HL-60 (cell line): ENCODE results near the gene C22orf15.

Source experiments
- DNase-seq, 2 experiments: peaks; one replicate each; pipeline ENCODE4 v3.0.0-alpha.2; 2010 to 2020; ENCODE audit warnings: low read depth in 1 of 2, low spot score in 1 of 2
- H3K27ac ChIP-seq: fragments of 250-450 bp; sonication (Bioruptor Pico); replicated peaks from 2 replicates; pipeline ENCODE4 v1.5.1; 2020; ENCODE audit warnings: mild to moderate bottlenecking, moderate library complexity
- H3K27me3 ChIP-seq: fragments of 250-450 bp; sonication (Bioruptor Pico); 2 replicates; pipeline ENCODE4 v1.5.1; 2021; ENCODE audit warnings: mild to moderate bottlenecking, moderate library complexity; ENCODE audit not compliant: insufficient read depth, poor library complexity, severe bottlenecking
- H3K4me3 ChIP-seq: replicated peaks from 2 replicates; pipeline ENCODE4 v1.5.1; 2011; ENCODE audit warnings: mild to moderate bottlenecking, control low read depth, low read length; ENCODE audit not compliant: insufficient read depth
- GABPA ChIP-seq: IDR thresholded peaks from 2 replicates; pipeline ENCODE4 v1.6.1; 2012; ENCODE audit warnings: low read depth
- POLR2AphosphoS5 ChIP-seq: IDR thresholded peaks from 2 replicates; pipeline ENCODE4 v1.6.1; 2012; ENCODE audit warnings: low read depth
- SPI1 ChIP-seq: IDR thresholded peaks from 2 replicates; pipeline ENCODE4 v1.6.1; 2012; ENCODE audit warnings: low read depth, mild to moderate bottlenecking, borderline replicate concordance
- TF ChIP-seq, protein P1 (sequence below): IDR thresholded peaks from 2 replicates; pipeline ENCODE4 v1.6.1; 2012; ENCODE audit warnings: low read depth; ENCODE audit not compliant: insufficient replicate concordance
- TF ChIP-seq, protein P2 (sequence below): IDR thresholded peaks from one replicate; pipeline ENCODE4 v1.5.1; 2011; ENCODE audit warnings: low read length, control low read depth, inconsistent platforms; ENCODE audit not compliant: insufficient read depth

Gene C22orf15

DNA sequence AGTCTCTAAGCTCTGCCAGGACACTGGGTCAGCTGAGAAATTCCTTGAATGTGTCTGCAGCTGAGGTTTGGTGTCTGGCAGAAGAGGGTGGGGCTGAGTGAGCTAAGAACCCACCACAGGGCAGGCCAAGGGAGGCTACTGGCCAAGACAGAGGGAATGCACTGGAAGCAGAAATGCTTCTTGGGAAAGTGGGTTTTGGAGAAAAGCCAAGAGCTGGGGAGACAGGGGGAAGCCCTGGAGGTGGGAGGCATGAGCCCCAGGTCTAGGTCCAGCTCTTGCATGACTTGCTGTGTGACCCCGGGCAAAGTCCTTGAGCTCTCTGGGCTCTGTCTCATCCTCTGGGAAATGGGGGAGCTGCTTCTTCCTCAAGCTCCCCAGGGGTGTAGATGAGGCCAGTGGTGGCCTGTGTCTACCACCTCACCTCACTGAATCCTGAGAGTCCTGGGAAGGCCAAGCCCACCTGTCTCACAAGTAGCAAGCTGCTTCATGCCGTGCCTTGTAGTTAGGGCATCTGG is 12.2 kb downstream of the C22orf15 start:
- no peak overlapping the region for H3K27ac ChIP-seq
- no peak overlapping the region for H3K4me3 ChIP-seq
- DNase-seq = no peak
- TF ChIP-seq, protein P1, sequence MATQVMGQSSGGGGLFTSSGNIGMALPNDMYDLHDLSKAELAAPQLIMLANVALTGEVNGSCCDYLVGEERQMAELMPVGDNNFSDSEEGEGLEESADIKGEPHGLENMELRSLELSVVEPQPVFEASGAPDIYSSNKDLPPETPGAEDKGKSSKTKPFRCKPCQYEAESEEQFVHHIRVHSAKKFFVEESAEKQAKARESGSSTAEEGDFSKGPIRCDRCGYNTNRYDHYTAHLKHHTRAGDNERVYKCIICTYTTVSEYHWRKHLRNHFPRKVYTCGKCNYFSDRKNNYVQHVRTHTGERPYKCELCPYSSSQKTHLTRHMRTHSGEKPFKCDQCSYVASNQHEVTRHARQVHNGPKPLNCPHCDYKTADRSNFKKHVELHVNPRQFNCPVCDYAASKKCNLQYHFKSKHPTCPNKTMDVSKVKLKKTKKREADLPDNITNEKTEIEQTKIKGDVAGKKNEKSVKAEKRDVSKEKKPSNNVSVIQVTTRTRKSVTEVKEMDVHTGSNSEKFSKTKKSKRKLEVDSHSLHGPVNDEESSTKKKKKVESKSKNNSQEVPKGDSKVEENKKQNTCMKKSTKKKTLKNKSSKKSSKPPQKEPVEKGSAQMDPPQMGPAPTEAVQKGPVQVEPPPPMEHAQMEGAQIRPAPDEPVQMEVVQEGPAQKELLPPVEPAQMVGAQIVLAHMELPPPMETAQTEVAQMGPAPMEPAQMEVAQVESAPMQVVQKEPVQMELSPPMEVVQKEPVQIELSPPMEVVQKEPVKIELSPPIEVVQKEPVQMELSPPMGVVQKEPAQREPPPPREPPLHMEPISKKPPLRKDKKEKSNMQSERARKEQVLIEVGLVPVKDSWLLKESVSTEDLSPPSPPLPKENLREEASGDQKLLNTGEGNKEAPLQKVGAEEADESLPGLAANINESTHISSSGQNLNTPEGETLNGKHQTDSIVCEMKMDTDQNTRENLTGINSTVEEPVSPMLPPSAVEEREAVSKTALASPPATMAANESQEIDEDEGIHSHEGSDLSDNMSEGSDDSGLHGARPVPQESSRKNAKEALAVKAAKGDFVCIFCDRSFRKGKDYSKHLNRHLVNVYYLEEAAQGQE = no peak
- TF ChIP-seq POLR2AphosphoS5 (no peak), GABPA (no peak), SPI1 (no peak)
- TF ChIP-seq, protein P2, sequence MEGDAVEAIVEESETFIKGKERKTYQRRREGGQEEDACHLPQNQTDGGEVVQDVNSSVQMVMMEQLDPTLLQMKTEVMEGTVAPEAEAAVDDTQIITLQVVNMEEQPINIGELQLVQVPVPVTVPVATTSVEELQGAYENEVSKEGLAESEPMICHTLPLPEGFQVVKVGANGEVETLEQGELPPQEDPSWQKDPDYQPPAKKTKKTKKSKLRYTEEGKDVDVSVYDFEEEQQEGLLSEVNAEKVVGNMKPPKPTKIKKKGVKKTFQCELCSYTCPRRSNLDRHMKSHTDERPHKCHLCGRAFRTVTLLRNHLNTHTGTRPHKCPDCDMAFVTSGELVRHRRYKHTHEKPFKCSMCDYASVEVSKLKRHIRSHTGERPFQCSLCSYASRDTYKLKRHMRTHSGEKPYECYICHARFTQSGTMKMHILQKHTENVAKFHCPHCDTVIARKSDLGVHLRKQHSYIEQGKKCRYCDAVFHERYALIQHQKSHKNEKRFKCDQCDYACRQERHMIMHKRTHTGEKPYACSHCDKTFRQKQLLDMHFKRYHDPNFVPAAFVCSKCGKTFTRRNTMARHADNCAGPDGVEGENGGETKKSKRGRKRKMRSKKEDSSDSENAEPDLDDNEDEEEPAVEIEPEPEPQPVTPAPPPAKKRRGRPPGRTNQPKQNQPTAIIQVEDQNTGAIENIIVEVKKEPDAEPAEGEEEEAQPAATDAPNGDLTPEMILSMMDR = no peak
- H3K27me3 ChIP-seq = peaks cover 17% of the 10 kb centered on the region

DNA sequence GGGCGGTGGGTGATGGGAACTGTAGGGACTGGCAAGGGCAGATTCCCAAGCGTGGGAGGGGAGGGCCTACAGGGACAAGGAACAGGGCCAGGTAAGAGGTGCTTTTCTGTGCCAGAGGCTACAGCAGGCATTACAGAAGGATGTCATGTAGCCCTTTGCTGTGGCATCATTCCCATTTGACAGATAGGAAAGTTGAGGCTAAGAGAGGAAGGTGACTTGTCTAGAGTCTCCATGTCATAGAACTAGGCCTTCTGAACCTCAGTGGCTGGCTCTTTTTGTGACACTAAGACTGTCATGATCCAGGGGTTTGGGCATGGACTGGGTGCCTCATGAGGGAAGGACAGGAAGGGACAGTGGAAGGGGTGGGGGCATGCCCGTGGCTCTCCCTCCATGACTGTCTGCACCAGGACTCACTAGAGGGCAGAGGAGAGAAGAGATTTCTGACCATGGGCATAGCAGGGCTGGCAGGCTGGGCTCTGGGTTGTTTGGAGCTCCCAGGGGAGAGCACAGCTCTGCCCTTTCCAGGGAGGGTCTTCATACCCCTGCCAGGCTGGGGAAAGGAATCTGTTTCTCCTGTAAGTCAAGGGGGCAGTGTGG is 13.1 kb downstream of the C22orf15 start:
- DNase-seq = no peak
- Histone ChIP-seq H3K27ac (no peak overlapping the region), H3K27me3 (peaks cover 17% of the 10 kb centered on the region), H3K4me3 (no peak overlapping the region)
- no peak for TF ChIP-seq GABPA
- TF ChIP-seq POLR2AphosphoS5 = no peak
- TF ChIP-seq SPI1 = no peak
- TF ChIP-seq, protein P1 = no peak
- TF ChIP-seq, protein P2 = no peak

DNA sequence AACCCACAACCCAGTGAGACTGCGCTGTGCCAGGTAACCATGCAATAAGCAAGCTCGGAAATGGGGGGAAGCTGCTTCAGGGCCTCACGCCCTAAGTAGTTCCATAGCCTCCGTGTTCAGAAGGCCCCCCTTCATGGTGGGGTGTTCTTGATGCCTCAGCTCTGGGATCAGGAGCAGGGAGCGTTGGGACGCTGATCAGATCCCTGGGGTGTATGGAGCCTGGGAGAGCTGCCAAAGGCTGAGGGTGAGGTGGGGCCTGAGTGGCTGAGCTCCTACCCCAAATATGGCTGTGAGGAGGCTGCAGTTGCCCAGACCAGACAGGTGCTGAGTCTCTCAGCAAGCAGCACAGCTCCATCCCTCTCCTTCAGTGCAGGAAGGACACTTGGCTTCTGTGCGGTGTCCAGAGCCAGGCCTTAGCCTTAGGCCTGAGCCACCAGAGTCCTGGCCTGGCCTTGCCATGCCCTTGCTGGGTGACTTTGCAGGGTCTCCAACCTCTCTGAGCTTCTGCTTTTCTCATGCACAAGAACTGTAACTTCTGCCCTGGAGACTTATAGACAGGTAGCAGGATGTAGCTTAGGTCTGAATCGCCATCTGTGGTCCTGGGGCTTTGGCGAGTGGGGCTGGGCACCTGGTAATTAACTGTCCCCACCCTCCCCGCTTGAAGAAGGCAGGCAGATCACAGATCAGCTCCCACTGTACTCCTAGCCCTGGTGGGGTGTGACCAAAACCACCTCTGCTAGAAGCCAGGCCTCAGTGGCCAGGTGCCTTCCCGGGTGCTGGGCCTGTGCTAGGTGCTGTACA is 15.2 kb downstream of the C22orf15 start:
- no peak for DNase-seq
- TF ChIP-seq, protein P2 = no peak
- TF ChIP-seq SPI1 (no peak), GABPA (no peak), POLR2AphosphoS5 (no peak)
- TF ChIP-seq, protein P1 = no peak
- Histone ChIP-seq H3K4me3 (no peak overlapping the region), H3K27me3 (peaks cover 11% of the 10 kb centered on the region), H3K27ac (no peak overlapping the region)
